Lower leg skin (tissue), 3 donors: ENCODE measurements around the gene SUN2.

Source experiments
- POLR2A ChIP-seq, 2 donors: fragments of 450-650 bp; IDR thresholded peaks; one replicate each; pipeline ENCODE4 v1.6.1; 2016 to 2017; ENCODE audit warnings: antibody characterized with exemption in 2 of 2, mild to moderate bottlenecking in 1 of 2, moderate library complexity in 1 of 2
- TF ChIP-seq, protein P1 (sequence below), 3 donors: fragments of 450-650 bp; IDR thresholded peaks; one replicate each; pipeline ENCODE4 v1.5.1; 2016; ENCODE audit warnings: antibody characterized with exemption in 3 of 3, mild to moderate bottlenecking in 3 of 3, moderate library complexity in 2 of 3

DNA sequence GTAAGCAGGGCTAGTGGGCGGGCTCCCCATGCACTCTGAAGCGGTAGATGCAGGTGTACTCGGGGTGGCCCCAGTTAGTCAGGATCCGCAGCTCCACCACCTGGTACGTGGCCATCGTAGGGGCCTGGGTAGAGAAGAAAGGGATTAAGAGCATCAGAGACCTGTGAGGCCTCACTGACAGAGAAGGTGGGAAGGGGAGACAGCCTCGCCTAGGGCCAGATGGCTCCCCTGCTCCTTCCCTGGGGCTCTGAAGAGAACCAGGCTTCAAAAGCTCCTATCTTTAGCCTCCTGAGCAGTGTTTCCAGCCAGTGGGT, 19.6 kb downstream of the SUN2 start:
- TF ChIP-seq, protein P1, sequence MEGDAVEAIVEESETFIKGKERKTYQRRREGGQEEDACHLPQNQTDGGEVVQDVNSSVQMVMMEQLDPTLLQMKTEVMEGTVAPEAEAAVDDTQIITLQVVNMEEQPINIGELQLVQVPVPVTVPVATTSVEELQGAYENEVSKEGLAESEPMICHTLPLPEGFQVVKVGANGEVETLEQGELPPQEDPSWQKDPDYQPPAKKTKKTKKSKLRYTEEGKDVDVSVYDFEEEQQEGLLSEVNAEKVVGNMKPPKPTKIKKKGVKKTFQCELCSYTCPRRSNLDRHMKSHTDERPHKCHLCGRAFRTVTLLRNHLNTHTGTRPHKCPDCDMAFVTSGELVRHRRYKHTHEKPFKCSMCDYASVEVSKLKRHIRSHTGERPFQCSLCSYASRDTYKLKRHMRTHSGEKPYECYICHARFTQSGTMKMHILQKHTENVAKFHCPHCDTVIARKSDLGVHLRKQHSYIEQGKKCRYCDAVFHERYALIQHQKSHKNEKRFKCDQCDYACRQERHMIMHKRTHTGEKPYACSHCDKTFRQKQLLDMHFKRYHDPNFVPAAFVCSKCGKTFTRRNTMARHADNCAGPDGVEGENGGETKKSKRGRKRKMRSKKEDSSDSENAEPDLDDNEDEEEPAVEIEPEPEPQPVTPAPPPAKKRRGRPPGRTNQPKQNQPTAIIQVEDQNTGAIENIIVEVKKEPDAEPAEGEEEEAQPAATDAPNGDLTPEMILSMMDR (IDR thresholded peaks at IDR 0.05): no peak
- no peak for TF ChIP-seq POLR2A (IDR thresholded peaks at IDR 0.05)
